Adipocyte (in vitro differentiated cells): ENCODE measurements around the gene TRIM43.
"Not testable (repeated sequence)": the region's sequence is repeated elsewhere in the genome, so short reads cannot be mapped to it uniquely, and the experiment has no call there.

Experiments used
- DNase-seq: peaks from one replicate; pipeline ENCODE4 v3.0.0-alpha.2; 2015; ENCODE audit warnings: low read depth
- H3K27me3 ChIP-seq: replicated peaks from 2 replicates; pipeline ENCODE4 v1.7.0; 2013; ENCODE audit warnings: mild to moderate bottlenecking, low read length, moderate library complexity; ENCODE audit not compliant: control insufficient read depth, insufficient read depth
- H3K36me3 ChIP-seq: 2 replicates; pipeline ENCODE4 v1.7.0; 2013; ENCODE audit warnings: low read length, mild to moderate bottlenecking, moderate library complexity; ENCODE audit not compliant: control insufficient read depth, insufficient read depth, severe bottlenecking
- H3K4me1 ChIP-seq: 2 replicates; pipeline ENCODE4 v1.7.0; 2013; ENCODE audit warnings: mild to moderate bottlenecking, low read length, moderate library complexity; ENCODE audit not compliant: control insufficient read depth, insufficient read depth
- H3K4me3 ChIP-seq: 2 replicates; pipeline ENCODE4 v1.7.0; 2013; ENCODE audit warnings: mild to moderate bottlenecking, low read length, moderate library complexity
- H3K9ac ChIP-seq: 2 replicates; pipeline ENCODE4 v1.7.0; 2013; ENCODE audit warnings: mild to moderate bottlenecking, low read length, moderate library complexity
- H3K9me3 ChIP-seq: 2 replicates; pipeline ENCODE4 v1.7.0; 2013; ENCODE audit warnings: mild to moderate bottlenecking, low read length, moderate library complexity; ENCODE audit not compliant: control insufficient read depth

The TRIM43 gene

GRCh38 chr2:95591701-95592100 is at the start of gene TRIM43:
TSS of gene TRIM43 (plus strand) at chr2:95592001. CDS start at chr2:95594024, 2,023 bp downstream.
- DNase-seq = not testable (repeated sequence)

GRCh38 chr2:95551055-95551568 is 40.7 kb upstream of the TRIM43 start:
- H3K9ac ChIP-seq = no peak overlapping the region
- H3K9me3 ChIP-seq = no peaks in the 10 kb centered on the region
- no peaks in the 10 kb centered on the region for H3K27me3 ChIP-seq
- no peaks in the 10 kb centered on the region for H3K36me3 ChIP-seq
- DNase-seq = no peak
- H3K4me3 ChIP-seq = no peak overlapping the region
- peaks cover 9% of the 10 kb centered on the region for H3K4me1 ChIP-seq

More at GRCh38 chr2:95591701-95592100, at the start of gene TRIM43:
- not testable (repeated sequence) for H3K36me3 ChIP-seq, H3K9ac ChIP-seq, H3K9me3 ChIP-seq, H3K27me3 ChIP-seq, H3K4me3 ChIP-seq, H3K4me1 ChIP-seq

- DNase-seq = peak; percentile 50
- no peak overlapping the region for H3K9ac ChIP-seq
- no peaks in the 10 kb centered on the region for H3K9me3 ChIP-seq
- H3K36me3 ChIP-seq = no peaks in the 10 kb centered on the region
- no peaks in the 10 kb centered on the region for H3K27me3 ChIP-seq
- peaks cover 9% of the 10 kb centered on the region for H3K4me1 ChIP-seq
- no peak overlapping the region for H3K4me3 ChIP-seq
These were observed 38.9 kb upstream of the TRIM43 start for GRCh38 chr2:95552911-95553310.

GRCh38 chr2:95569170-95569569 is 22.6 kb upstream of the TRIM43 start:
- H3K4me3 ChIP-seq = no peak overlapping the region
- H3K9me3 ChIP-seq = no peaks in the 10 kb centered on the region

GRCh38 chr2:95573866-95574265 is 17.9 kb upstream of the TRIM43 start:
- Histone ChIP-seq H3K27me3 (no peaks in the 10 kb centered on the region), H3K9ac (no peak overlapping the region), H3K9me3 (no peaks in the 10 kb centered on the region), H3K4me3 (no peak overlapping the region), H3K36me3 (no peaks in the 10 kb centered on the region), H3K4me1 (no peaks in the 10 kb centered on the region)
- DNase-seq = no peak

More at GRCh38 chr2:95569170-95569569, 22.6 kb upstream of the TRIM43 start:
- Histone ChIP-seq H3K4me1 (no peaks in the 10 kb centered on the region), H3K36me3 (no peaks in the 10 kb centered on the region), H3K27me3 (peaks cover 6% of the 10 kb centered on the region), H3K9ac (no peak overlapping the region)
- no peak for DNase-seq

GRCh38 chr2:95574506-95574905 is 17.3 kb upstream of the TRIM43 start:
- no peak overlapping the region for H3K9ac ChIP-seq
- no peak overlapping the region for H3K4me3 ChIP-seq
- no peaks in the 10 kb centered on the region for H3K4me1 ChIP-seq
- H3K36me3 ChIP-seq = no peaks in the 10 kb centered on the region
- no peaks in the 10 kb centered on the region for H3K9me3 ChIP-seq
- H3K27me3 ChIP-seq = no peaks in the 10 kb centered on the region
- DNase-seq = no peak

- H3K27me3 ChIP-seq = no peaks in the 10 kb centered on the region
- H3K4me1 ChIP-seq = no peaks in the 10 kb centered on the region
- H3K36me3 ChIP-seq = no peaks in the 10 kb centered on the region
- H3K9me3 ChIP-seq = no peaks in the 10 kb centered on the region
- H3K4me3 ChIP-seq = no peak overlapping the region
- no peak for DNase-seq
- H3K9ac ChIP-seq = no peak overlapping the region
These were observed 15.9 kb upstream of the TRIM43 start for GRCh38 chr2:95575857-95576256.

GRCh38 chr2:95578539-95578938 is 13.3 kb upstream of the TRIM43 start:
- H3K4me1 ChIP-seq = no peaks in the 10 kb centered on the region
- H3K9ac ChIP-seq = no peak overlapping the region
- no peak for DNase-seq
- H3K27me3 ChIP-seq = no peaks in the 10 kb centered on the region
- no peak overlapping the region for H3K4me3 ChIP-seq
- H3K36me3 ChIP-seq = no peaks in the 10 kb centered on the region
- no peaks in the 10 kb centered on the region for H3K9me3 ChIP-seq

- H3K36me3 ChIP-seq, DNase-seq, H3K27me3 ChIP-seq: not testable (repeated sequence)
These were observed 8.3 kb upstream of the TRIM43 start for GRCh38 chr2:95583545-95583944.

GRCh38 chr2:95584321-95584720 is 7.5 kb upstream of the TRIM43 start:
- H3K9ac ChIP-seq, H3K4me1 ChIP-seq, H3K27me3 ChIP-seq, DNase-seq, H3K4me3 ChIP-seq, H3K9me3 ChIP-seq, H3K36me3 ChIP-seq: not testable (repeated sequence)

More at GRCh38 chr2:95583545-95583944, 8.3 kb upstream of the TRIM43 start:
- not testable (repeated sequence) for H3K4me3 ChIP-seq, H3K9ac ChIP-seq, H3K4me1 ChIP-seq, H3K9me3 ChIP-seq

- not testable (repeated sequence) for H3K9me3 ChIP-seq, H3K4me3 ChIP-seq, H3K27me3 ChIP-seq, H3K4me1 ChIP-seq, H3K9ac ChIP-seq, DNase-seq, H3K36me3 ChIP-seq
These were observed 1.8 kb upstream of the TRIM43 start for GRCh38 chr2:95589777-95590536.

GRCh38 chr2:95592973-95593372 is 1.2 kb downstream of the TRIM43 start:
- not testable (repeated sequence) for H3K4me3 ChIP-seq, H3K9me3 ChIP-seq, H3K4me1 ChIP-seq, DNase-seq, H3K36me3 ChIP-seq, H3K27me3 ChIP-seq, H3K9ac ChIP-seq
